CD4-positive, alpha-beta T cell treated with Interferon gamma for 1 hour (primary cell): ENCODE results near the gene KIF26B.

Experiments
- DNase-seq: peaks from one replicate; pipeline ENCODE4 v3.0.0-alpha.2; 2020

Gene KIF26B

GRCh38 chr1:245173446-245174211 lies 18.8 kb downstream of the KIF26B start:
- DNase-seq: no peak

GRCh38 chr1:245177071-245177900 lies 22.5 kb downstream of the KIF26B start:
- no peak for DNase-seq

GRCh38 chr1:245179706-245180105 lies 24.9 kb downstream of the KIF26B start:
- no peak for DNase-seq

- no peak for DNase-seq
Measured at GRCh38 chr1:245180496-245181157, 25.8 kb downstream of the KIF26B start.

GRCh38 chr1:245181158-245181517 lies 26.4 kb downstream of the KIF26B start:
- DNase-seq: no peak

GRCh38 chr1:245182028-245182427 lies 27.2 kb downstream of the KIF26B start:
- DNase-seq: no peak

- DNase-seq: no peak
Measured at GRCh38 chr1:245183429-245183828, 28.6 kb downstream of the KIF26B start.

GRCh38 chr1:245184779-245185178 lies 30.0 kb downstream of the KIF26B start:
- no peak for DNase-seq

GRCh38 chr1:245188403-245188802 lies 33.6 kb downstream of the KIF26B start:
- no peak for DNase-seq

- no peak for DNase-seq
Measured at GRCh38 chr1:245195398-245195797, 40.6 kb downstream of the KIF26B start.

- DNase-seq: no peak
Measured at GRCh38 chr1:245197121-245197520, 42.3 kb downstream of the KIF26B start.

- no peak for DNase-seq
Measured at GRCh38 chr1:245197911-245198379, 43.2 kb downstream of the KIF26B start.

GRCh38 chr1:245198748-245199516 lies 44.1 kb downstream of the KIF26B start:
- no peak for DNase-seq

GRCh38 chr1:245200146-245200545 lies 45.4 kb downstream of the KIF26B start:
- DNase-seq: no peak

- no peak for DNase-seq
Measured at GRCh38 chr1:245201201-245201600, 46.4 kb downstream of the KIF26B start.

- no peak for DNase-seq
Measured at GRCh38 chr1:245201827-245202226, 47.0 kb downstream of the KIF26B start.

GRCh38 chr1:245205396-245205795 lies 50.6 kb downstream of the KIF26B start:
- DNase-seq: no peak

GRCh38 chr1:245205864-245206263 lies 51.1 kb downstream of the KIF26B start:
- no peak for DNase-seq

GRCh38 chr1:245207056-245207638 lies 52.4 kb downstream of the KIF26B start:
- DNase-seq: no peak

GRCh38 chr1:245207801-245208200 lies 53.0 kb downstream of the KIF26B start:
- DNase-seq: no peak

- no peak for DNase-seq
Measured at GRCh38 chr1:245209658-245210435, 55.1 kb downstream of the KIF26B start.
